Muscle of leg (tissue), 11 donors: ENCODE measurements around the gene CELA2A. TPM values are rescaled to one million over a fixed set of nuclear protein-coding genes. Genes with fewer than 3 reads are reported as not detected.
"Not testable (repeated sequence)": the region's sequence is repeated elsewhere in the genome, so short reads cannot be mapped to it uniquely, and the experiment has no call there.

ENCODE experiments used
- DNase-seq: peaks from one replicate; pipeline ENCODE4 v3.0.0; 2013
- H3K27ac ChIP-seq: one replicate; pipeline ENCODE4 v1.5.1; 2013; ENCODE audit warnings: mild to moderate bottlenecking, low read length, control low read depth
- H3K27me3 ChIP-seq: one replicate; pipeline ENCODE4 v1.6.1; 2013; ENCODE audit warnings: low read length; ENCODE audit not compliant: control insufficient read depth, insufficient read depth
- H3K36me3 ChIP-seq: one replicate; pipeline ENCODE4 v1.6.1; 2013; ENCODE audit warnings: low read length; ENCODE audit not compliant: control insufficient read depth, insufficient read depth
- H3K4me1 ChIP-seq: one replicate; pipeline ENCODE4 v1.6.1; 2013; ENCODE audit warnings: low read length; ENCODE audit not compliant: control insufficient read depth, insufficient read depth
- H3K4me3 ChIP-seq: one replicate; pipeline ENCODE4 v1.5.1; 2013; ENCODE audit warnings: low read length, control low read depth
- H3K9me3 ChIP-seq: replicated peaks from 2 replicates; pipeline ENCODE4 v1.6.1; 2013; ENCODE audit warnings: low read depth, low read length; ENCODE audit not compliant: control insufficient read depth
- WGBS: methylation state at CpG from one replicate; pipeline ENCODE4 v1.1.5; 2013; ENCODE audit warnings: missing lambda C conversion rate; ENCODE audit not compliant: insufficient coverage; 5-methylcytosine and 5-hydroxymethylcytosine counted together
- polyA plus RNA-seq, 8 donors: library from polyadenylated mRNA; unstranded; fragments of 120-200 nt; gene quantifications; one replicate each; pipeline versions ENCODE4 v1.2.1 to v1.2.3, GENCODE V29; 2013; ENCODE audit warnings: inconsistent platforms in 1 of 8, low replicate concordance in 1 of 8; ENCODE audit not compliant: insufficient read length in 8 of 8, insufficient read depth in 1 of 8
- total RNA-seq: library from RNA; stranded (reverse); fragments of 120-200 nt; gene quantifications from one replicate; pipeline ENCODE4 v1.2.4, GENCODE V29; 2013

CELA2A gene
- total and polyA plus RNA-seq, 9 donors = 0.13 to 0.40 (median 0.38) TPM; not detected in 5

DNA sequence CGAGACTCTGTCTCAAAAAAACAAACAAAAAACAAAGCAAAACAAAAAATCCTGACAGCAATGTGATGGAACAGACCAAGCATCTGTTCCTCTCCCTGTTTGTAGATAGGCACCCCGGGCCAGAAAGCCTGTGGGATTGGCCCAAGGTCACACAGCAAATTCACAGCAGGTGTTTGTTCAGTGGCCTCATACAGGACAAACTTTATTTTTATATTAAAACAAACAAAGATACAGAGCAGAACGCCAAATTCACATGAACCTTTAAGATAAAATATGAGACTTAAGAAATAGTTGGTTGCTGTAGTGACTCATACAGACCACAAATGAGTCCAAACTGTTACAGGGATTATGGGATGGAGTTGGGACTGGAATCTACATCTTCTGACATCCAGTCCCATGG is 2.3 kb upstream of the CELA2A start:
- no CpG with 5 or more reads among the region's 3 CpGs for WGBS
- H3K27ac ChIP-seq = no peak overlapping the region
- no peaks in the 10 kb centered on the region for H3K27me3 ChIP-seq
- H3K9me3 ChIP-seq = peaks cover 2% of the 10 kb centered on the region
- H3K36me3 ChIP-seq = no peaks in the 10 kb centered on the region
- no peak for DNase-seq
- no peak overlapping the region for H3K4me3 ChIP-seq
- H3K4me1 ChIP-seq = no peaks in the 10 kb centered on the region

DNA sequence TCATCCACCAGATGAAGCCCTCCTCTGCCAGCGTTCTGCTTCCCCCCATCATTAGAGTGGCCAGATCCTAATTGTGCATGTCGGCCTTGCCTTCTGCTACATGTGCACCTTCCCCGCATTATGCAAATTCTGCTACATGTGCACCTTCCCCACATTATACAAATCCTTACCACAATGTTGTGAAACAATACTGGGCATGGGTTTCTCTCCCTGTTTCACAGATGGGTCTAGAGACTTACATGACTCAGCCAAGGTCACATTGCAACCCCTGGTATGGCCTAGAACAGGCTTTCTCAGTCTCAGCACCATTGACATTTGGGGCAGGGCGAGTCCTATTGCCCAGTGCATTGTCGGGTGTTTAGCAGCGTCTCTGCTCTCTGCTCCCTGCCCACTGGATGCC is 1.0 kb upstream of the CELA2A start:
- 88% methylated on average over 2 of the region's 6 CpGs for WGBS

DNA sequence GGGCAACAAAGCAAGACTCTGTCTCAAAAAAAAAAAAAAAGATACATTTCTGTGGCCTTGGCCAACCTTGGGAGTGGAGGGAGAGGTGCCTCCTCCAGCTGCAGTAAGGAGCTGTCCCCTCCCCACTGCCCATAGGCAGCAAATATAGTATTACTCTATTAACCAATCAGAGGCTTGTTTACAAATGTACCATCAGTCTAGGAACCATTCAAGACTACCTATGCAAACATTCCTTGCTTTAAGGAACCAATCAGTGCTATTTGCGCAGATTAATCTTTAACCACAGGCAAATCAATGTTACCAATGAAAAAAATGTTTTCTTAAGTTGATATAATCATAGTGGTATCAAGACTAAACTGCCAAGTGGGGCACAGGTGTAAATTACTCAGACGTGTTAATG is 1.1 kb downstream of the CELA2A start:
- H3K27ac ChIP-seq = no peak overlapping the region
- WGBS = no CpG with 5 or more reads among the region's 2 CpGs
- no peak overlapping the region for H3K4me3 ChIP-seq
- H3K27me3 ChIP-seq = no peaks in the 10 kb centered on the region
- H3K9me3 ChIP-seq = no peaks in the 10 kb centered on the region
- no peak for DNase-seq
- peaks cover 2% of the 10 kb centered on the region for H3K4me1 ChIP-seq
- H3K36me3 ChIP-seq = no peaks in the 10 kb centered on the region

More for the DNA sequence above, 1.0 kb upstream of the CELA2A start:
- Histone ChIP-seq H3K27ac (no peak overlapping the region), H3K4me1 (peaks cover 2% of the 10 kb centered on the region), H3K36me3 (no peaks in the 10 kb centered on the region), H3K4me3 (no peak overlapping the region), H3K27me3 (no peaks in the 10 kb centered on the region), H3K9me3 (peaks cover 2% of the 10 kb centered on the region)
- DNase-seq = no peak

DNA sequence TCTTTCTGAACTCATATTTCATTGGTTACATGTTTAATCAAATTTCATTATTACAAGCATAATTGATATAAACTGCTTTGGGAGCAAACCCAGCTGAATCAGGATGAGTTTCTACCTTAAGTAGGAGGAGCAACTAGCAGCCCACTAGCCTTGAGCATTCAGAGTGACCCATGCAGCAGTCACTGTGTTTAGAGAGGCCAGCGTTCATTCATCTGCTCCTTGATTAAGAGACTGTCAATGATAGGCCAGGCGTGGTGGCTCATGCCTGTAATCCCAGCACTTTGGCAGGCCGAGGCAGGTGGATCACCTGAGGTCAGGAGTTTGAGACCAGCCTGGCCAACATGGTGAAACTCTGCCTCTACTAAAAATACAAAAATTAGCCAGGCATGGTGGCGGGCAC is 1.9 kb downstream of the CELA2A start:
- not testable (repeated sequence) for H3K9me3 ChIP-seq, H3K4me3 ChIP-seq
- WGBS = 80% methylated on average over 2 of the region's 4 CpGs

DNA sequence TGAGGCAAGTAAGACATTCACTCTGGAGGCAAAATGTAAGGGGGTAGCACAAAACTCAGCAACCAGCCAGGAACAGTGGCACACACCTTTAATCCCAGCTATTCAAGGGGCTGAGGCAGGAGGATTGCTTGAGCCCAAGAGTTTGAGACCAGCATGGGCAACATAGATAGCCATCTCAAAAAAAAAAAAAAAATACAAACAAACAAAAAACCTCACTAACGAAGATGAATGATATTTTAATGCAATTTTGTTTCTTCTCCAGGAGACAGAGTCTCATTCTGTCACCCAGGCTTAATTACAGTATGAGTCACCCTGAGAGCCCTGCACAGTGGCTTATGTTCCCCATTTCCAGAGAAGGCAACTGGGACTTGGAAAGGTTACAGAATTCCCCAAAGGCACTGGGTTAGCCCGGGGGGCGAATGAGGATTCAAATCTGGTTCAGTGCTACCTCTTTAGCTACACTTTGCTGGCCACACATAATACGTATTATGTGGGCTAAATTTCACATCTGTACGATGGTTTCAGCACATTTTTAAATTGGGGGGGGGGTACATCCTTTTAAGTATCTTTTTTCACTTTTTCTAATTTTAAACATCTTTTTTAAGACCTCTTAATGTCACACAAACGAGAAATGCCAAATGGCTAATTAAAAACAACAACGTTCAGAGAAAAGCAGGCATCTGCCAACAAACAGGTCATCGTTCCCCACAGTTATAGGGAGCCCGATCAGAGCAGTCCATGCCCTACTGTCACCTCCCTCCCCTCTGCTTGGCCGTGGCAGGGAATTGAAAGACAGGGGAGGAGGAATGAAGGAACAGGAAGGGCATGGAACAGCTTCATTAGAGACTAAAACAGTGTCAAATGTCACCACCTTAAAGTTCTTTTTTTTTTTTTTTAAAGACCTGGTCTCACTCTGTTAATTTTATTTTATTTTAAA is 3.5 kb downstream of the CELA2A start:
- Histone ChIP-seq H3K36me3 (no peaks in the 10 kb centered on the region), H3K4me1 (peaks cover 10% of the 10 kb centered on the region), H3K27me3 (no peaks in the 10 kb centered on the region), H3K9me3 (no peaks in the 10 kb centered on the region), H3K4me3 (no peak overlapping the region), H3K27ac (no peak overlapping the region)
- 40% methylated on average over 4 of the region's 10 CpGs for WGBS
- no peak for DNase-seq

More for the DNA sequence above, 1.9 kb downstream of the CELA2A start:
- not testable (repeated sequence) for H3K27me3 ChIP-seq, H3K4me1 ChIP-seq, H3K36me3 ChIP-seq, DNase-seq, H3K27ac ChIP-seq

DNA sequence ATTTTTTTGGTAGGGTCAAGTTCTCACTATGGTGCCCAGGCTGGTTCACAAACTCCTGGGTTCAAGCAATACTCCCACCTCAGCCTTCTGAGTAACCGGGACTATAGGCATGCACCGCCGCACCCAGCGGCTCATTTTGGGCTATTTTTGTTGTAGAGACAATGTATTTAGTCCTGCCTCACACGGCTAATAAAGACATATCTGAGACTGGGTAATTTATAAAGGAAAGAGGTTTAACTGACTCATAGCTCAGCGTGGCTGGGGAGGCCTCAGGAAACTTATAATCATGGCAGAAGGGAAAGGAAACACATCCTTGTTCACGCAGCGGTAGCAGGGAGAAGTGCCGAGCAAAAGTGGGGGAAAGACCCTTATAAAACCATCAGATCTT is 4.2 kb downstream of the CELA2A start:
- no peak for DNase-seq
- WGBS = 88% methylated on average over 1 of the region's 9 CpGs
- H3K9me3 ChIP-seq = no peaks in the 10 kb centered on the region
- no peaks in the 10 kb centered on the region for H3K27me3 ChIP-seq
- H3K36me3 ChIP-seq = no peaks in the 10 kb centered on the region
- no peak overlapping the region for H3K4me3 ChIP-seq
- no peak overlapping the region for H3K27ac ChIP-seq
- H3K4me1 ChIP-seq = peaks cover 10% of the 10 kb centered on the region

DNA sequence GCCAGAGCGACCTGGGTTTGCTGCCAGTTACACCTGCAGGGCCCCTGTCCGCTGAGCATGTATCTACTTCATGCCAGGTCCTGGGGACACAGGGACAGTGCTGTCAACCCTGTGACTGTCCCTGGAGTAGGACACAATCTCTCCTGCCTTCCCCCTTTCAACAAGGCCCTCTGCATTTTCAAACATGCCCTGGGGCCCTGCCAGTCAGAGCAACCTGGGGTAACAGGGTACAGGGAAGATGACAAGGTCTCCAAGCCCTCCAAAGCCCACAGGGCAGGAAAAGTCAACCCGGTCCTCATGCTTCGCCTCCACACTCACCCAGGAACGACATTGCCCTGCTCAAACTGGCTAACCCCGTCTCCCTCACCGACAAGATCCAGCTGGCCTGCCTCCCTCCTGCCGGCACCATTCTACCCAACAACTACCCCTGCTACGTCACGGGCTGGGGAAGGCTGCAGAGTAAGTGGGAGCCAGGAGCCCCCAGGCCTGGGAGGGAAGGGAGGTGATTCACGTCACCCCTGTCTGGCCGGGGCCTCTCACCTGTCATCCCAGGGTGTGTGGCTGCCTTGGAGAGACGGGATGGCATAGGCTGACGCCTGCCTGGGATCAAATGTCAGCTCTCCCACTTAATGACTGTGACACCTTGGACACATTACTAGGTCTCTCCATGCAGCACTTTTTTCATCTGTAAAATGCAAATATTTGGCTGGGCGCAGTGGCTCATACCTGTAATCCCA is 6.7 kb downstream of the CELA2A start:
- peaks cover 22% of the 10 kb centered on the region for H3K4me1 ChIP-seq
- not testable (repeated sequence) for H3K9me3 ChIP-seq, H3K27ac ChIP-seq, DNase-seq, H3K27me3 ChIP-seq, H3K36me3 ChIP-seq, H3K4me3 ChIP-seq
- 65% methylated on average over 3 of the region's 15 CpGs for WGBS

DNA sequence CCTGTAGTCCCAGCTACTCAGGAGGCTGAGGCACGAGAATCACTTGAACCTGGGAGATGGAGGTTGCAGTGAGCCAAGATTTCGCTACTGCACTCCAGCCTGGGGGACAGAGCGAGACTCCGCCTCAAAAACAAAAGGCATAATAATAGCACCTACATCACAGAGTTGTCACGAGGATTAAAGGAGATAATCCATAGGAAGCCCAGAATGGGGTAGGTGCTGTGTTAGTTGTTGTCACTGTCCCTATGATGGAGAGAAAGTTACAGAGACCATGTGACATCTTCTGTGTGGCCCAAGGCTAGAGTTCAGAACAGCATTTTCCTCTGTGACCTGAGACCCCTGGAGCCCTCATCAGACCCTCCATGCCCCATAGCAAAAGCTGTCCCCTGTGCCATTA is 7.4 kb downstream of the CELA2A start:
- not testable (repeated sequence) for H3K36me3 ChIP-seq, DNase-seq, H3K9me3 ChIP-seq, H3K27me3 ChIP-seq, H3K4me3 ChIP-seq, H3K27ac ChIP-seq
- H3K4me1 ChIP-seq = peaks cover 26% of the 10 kb centered on the region
- WGBS = 100% methylated on average over 1 of the region's 5 CpGs

DNA sequence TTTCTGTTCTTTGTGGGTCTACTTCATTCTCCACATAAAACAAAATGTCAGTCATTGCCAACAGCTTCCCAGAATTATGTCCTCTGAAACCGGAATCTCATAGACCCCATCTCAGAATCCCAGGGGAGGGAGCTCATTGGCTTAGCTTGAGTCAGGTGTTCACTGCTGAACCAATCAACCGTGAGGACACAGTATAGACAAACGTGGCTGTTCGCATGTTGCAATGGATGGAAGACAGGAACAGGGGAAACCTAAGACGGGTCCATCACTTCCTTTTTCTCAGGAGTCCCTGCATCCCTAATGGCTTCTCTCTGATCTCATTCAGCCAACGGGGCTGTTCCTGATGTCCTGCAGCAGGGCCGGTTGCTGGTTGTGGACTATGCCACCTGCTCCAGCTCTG is 9.1 kb downstream of the CELA2A start:
- H3K4me3 ChIP-seq = no peak overlapping the region
- peaks cover 34% of the 10 kb centered on the region for H3K4me1 ChIP-seq
- no peaks in the 10 kb centered on the region for H3K36me3 ChIP-seq
- 53% methylated on average over 4 of the region's 7 CpGs for WGBS
- H3K27ac ChIP-seq = no peak overlapping the region
- no peaks in the 10 kb centered on the region for H3K9me3 ChIP-seq
- no peaks in the 10 kb centered on the region for H3K27me3 ChIP-seq
- DNase-seq = no peak

DNA sequence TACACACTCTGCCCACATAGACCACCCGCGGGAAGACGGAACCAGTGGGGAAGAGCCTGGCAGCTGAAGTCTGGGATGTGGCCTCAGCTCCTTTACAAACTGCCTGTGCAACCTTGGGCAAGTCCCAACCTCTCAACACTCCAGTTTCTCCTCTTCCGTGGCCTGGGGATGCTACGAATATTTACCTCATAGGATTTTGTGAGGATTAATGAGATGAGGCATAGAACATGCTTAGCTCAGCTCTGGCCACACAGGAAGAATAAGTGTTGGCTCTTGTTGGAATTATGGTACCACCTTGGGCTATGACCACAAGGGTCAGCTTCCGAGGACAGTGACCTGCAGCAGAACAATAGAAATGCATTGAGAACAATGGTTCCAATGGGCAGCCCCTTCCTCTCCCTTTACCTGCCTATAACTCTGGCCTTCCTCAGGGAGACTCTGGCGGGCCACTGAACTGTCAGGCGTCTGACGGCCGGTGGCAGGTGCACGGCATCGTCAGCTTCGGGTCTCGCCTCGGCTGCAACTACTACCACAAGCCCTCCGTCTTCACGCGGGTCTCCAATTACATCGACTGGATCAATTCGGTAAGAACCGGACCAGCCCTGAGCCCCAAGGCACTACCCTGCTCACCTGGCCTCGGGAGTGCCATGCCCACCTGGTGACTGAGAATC is 10.6 kb downstream of the CELA2A start:
- not testable (repeated sequence) for H3K36me3 ChIP-seq, H3K27ac ChIP-seq, DNase-seq, H3K9me3 ChIP-seq, H3K27me3 ChIP-seq, H3K4me3 ChIP-seq
- 87% methylated on average over 14 of the region's 22 CpGs for WGBS
- H3K4me1 ChIP-seq = peaks cover 37% of the 10 kb centered on the region
